Spleen (tissue), 11 donors: Measurements from ENCODE around the gene BAZ1A. TPM values are rescaled to one million over a fixed set of nuclear protein-coding genes. Genes with fewer than 3 reads are reported as not detected.

Experiments
- DNase-seq: peaks from one replicate; pipeline ENCODE4 v3.0.0-alpha.2; 2020
- H3K27ac ChIP-seq, 8 donors: fragments of 200-600 bp; sonication (generic) in 7 of 8; 1 replicate in 4 of 8; 2 replicates in 4 of 8; pipeline versions ENCODE4 v1.5.0 to v1.8.0; 2016 to 2021; ENCODE audit warnings: inconsistent platforms in 4 of 8, mild to moderate bottlenecking in 4 of 8, moderate library complexity in 1 of 8
- H3K27me3 ChIP-seq, 7 donors: fragments of 200-600 bp; sonication (generic) in 6 of 7; replicated peaks in 1 of 7; 1 replicate in 4 of 7; 2 replicates in 3 of 7; pipeline versions ENCODE4 v1.5.0 to v1.8.0; 2016 to 2021; ENCODE audit warnings: inconsistent platforms in 3 of 7, mild to moderate bottlenecking in 1 of 7
- H3K36me3 ChIP-seq, 6 donors: fragments of 200-600 bp; sonication (generic) in 5 of 6; 1 replicate in 4 of 6; 2 replicates in 2 of 6; pipeline versions ENCODE4 v1.5.0 to v1.8.0; 2016 to 2021; ENCODE audit warnings: inconsistent platforms in 2 of 6
- H3K4me1 ChIP-seq, 6 donors: fragments of 200-600 bp; sonication (generic) in 5 of 6; 1 replicate in 3 of 6; 2 replicates in 3 of 6; pipeline versions ENCODE4 v1.5.0 to v1.8.0; 2016 to 2021; ENCODE audit warnings: inconsistent platforms in 3 of 6
- H3K4me3 ChIP-seq, 8 donors: fragments of 200-600 bp; sonication (generic) in 7 of 8; 1 replicate in 4 of 8; 2 replicates in 4 of 8; pipeline versions ENCODE4 v1.5.0 to v1.8.0; 2016 to 2021; ENCODE audit warnings: inconsistent platforms in 4 of 8, mild to moderate bottlenecking in 4 of 8, moderate library complexity in 2 of 8
- H3K9me3 ChIP-seq, 8 donors: fragments of 200-600 bp; sonication (generic) in 7 of 8; 1 replicate in 4 of 8; 2 replicates in 4 of 8; pipeline versions ENCODE4 v1.5.0 to v1.8.0; 2016 to 2021; ENCODE audit warnings: inconsistent platforms in 4 of 8
- POLR2A ChIP-seq, 3 donors: fragments of 450-650 bp; IDR thresholded peaks; one replicate each; pipeline ENCODE4 v1.5.1; 2017; ENCODE audit warnings: antibody characterized with exemption in 3 of 3, mild to moderate bottlenecking in 1 of 3
- POLR2AphosphoS5 ChIP-seq, 3 donors: sonication (generic); formaldehyde crosslinking; IDR thresholded peaks; one replicate each; pipeline ENCODE4 v1.5.1; 2017; ENCODE audit warnings: antibody characterized with exemption in 3 of 3
- WGBS, 5 donors: extraction: QIAGEN DNeasy Blood & Tissue Kit in 3 of 5; methylation state at CpG; one replicate each; pipeline versions ENCODE4 v1.1.5 to v1.1.7; 2013 to 2018; 5-methylcytosine and 5-hydroxymethylcytosine counted together
- intact Hi-C: fragments of 100-400 bp; cut with DNase I; formaldehyde crosslinking; loops from one replicate; pipeline ENCODE4 v1.15.0; 2023; ENCODE audit warnings: low total_unique reads
- polyA plus RNA-seq, 3 donors: library from polyadenylated mRNA; stranded (reverse); fragments of 200-250 nt; gene quantifications; one replicate each; pipeline ENCODE4 v1.2.1, GENCODE V29; 2013
- total RNA-seq, 7 donors: library from RNA; depleted of rRNA in 3 of 7; stranded (reverse); fragments of >200 nt in 3 of 7; fragmentation: NEBNext Ultra II Directional in 4 of 7; extraction: Animal tissue kit (Norgen Biotek cat#: 25700) in 4 of 7; gene quantifications; one replicate each; pipeline versions ENCODE4 v1.1.0 to v1.2.1, GENCODE V29; 2016 to 2021
- TF ChIP-seq, protein P1 (sequence below), 11 experiments: fragments of 200-600 bp in 7 of 11; fragments of 450-650 bp in 4 of 11; sonication (generic) in 4 of 11; IDR thresholded peaks in 8 of 11; conservative IDR thresholded peaks in 3 of 11; 1 replicate in 7 of 11; 2 replicates in 4 of 11; pipeline versions ENCODE4 v1.4.0 to v1.8.0; 2016 to 2021; ENCODE audit warnings: antibody characterized with exemption in 11 of 11, inconsistent platforms in 4 of 11, mild to moderate bottlenecking in 1 of 11
- donor health status: healthy with polysubstance abuse.
- donor health status: DM: no; HTN: no; CAD: no; lungs with moderate emphysema.
- donor health status: DM: no; HTN: no; CAD: no.
- donor health status: Bipolar disorder and iron deficiency.
- donor health status: healthy.
- donor health status: DM: no; HTN: no; CAD: no.
- donor health status: DM: yes; HTN: yes; CAD: no.

The BAZ1A gene
- total and polyA plus RNA-seq, 10 donors: 22.3 to 126 (median 64.5) TPM

DNA sequence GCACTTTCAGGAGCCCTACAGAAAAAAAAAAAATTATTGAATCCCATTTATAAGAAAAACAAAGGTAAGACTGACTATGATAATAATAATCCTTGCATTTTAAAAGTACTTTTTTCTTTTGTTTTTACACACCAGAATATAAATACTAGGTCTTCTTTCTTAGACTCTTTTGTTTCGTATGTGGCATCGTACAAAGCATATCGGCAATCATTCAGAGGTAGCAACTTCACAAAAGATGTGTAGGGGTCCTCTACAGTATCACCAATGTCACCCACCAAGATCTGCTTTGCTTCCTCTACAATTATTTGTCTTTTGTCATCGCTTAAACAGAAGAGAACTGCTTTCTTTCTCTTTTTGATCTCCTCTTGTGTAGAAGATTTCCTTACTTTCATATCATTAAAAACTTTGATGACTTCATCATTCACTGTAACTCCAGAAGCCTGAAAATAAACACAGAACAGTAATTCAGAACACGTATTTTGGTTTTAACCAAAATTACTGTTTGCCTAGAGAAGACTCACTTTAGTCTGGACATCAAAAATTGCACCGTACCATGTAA, 162.0 kb downstream of the BAZ1A start:
- intact Hi-C loops: no loop called here
- 62 to 73% (median 71%) methylated on average over 6 of the region's 6 CpGs for WGBS, 5 donors
- no peaks in the 10 kb centered on the region for H3K9me3 ChIP-seq
- H3K4me3 ChIP-seq: peak overlapping the region in 7 of 8 donors; percentile 74 to 90 (median 82)
- no peak for DNase-seq
- H3K4me1 ChIP-seq: peaks cover 13 to 59% (median 38%) of the 10 kb centered on the region in 6 donors
- H3K36me3 ChIP-seq: peaks cover 0 to 14% (median 4%) of the 10 kb centered on the region in 6 donors
- H3K27me3 ChIP-seq: no peaks in the 10 kb centered on the region
- TF ChIP-seq POLR2A (IDR thresholded peaks at IDR 0.05) (no peak), POLR2AphosphoS5 (IDR thresholded peaks at IDR 0.05) (no peak)
- TF ChIP-seq, protein P1, sequence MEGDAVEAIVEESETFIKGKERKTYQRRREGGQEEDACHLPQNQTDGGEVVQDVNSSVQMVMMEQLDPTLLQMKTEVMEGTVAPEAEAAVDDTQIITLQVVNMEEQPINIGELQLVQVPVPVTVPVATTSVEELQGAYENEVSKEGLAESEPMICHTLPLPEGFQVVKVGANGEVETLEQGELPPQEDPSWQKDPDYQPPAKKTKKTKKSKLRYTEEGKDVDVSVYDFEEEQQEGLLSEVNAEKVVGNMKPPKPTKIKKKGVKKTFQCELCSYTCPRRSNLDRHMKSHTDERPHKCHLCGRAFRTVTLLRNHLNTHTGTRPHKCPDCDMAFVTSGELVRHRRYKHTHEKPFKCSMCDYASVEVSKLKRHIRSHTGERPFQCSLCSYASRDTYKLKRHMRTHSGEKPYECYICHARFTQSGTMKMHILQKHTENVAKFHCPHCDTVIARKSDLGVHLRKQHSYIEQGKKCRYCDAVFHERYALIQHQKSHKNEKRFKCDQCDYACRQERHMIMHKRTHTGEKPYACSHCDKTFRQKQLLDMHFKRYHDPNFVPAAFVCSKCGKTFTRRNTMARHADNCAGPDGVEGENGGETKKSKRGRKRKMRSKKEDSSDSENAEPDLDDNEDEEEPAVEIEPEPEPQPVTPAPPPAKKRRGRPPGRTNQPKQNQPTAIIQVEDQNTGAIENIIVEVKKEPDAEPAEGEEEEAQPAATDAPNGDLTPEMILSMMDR (IDR thresholded peaks at IDR 0.05 in 8 of 11, conservative IDR thresholded peaks at IDR 0.05 in 3 of 11): no peak
- H3K27ac ChIP-seq: peak overlapping the region in 7 of 8 donors; percentile 87 to 94 (median 92)

DNA sequence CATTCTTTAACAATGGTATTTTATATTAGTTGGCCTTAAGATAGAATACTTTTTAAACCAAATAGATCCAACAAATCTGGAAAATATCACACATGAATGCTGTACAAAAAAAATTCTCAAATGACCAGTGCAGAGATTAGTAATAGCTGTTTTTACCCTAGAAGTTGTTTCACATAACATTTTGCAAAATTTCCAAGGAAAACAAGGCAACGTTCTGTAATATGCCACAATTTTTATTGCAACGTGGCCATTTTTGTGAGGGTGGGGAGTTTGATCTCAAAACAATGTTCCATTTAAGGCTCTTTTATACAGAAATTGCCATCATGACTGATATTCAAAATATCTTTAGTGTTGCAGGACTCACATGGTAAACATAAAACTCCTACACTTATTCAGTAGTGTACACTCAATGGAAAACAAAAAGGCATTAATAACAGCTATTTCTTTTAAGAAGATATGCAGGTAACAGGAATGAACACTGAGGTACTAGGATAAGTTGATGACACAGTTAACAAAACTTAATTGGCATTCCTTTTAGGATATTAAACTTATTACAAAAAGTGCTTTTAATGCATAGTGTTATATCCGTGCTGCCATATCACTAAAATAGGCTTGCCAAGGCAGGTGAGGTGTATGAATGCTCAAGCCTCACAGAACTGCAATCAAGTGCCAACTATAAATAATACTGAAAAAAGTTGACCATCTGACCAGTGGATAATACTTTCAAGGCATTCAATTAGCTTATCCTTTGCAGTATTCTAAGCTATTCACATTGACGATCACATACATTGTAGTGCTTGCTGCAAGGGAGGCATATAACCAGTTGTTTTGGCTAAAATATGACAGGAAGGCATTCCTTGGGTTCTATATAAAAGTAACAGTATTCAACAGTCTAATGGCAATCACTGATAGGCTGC, 163.1 kb downstream of the BAZ1A start:
- peaks cover 0 to 14% (median 4%) of the 10 kb centered on the region in 6 donors for H3K36me3 ChIP-seq
- peaks cover 13 to 59% (median 38%) of the 10 kb centered on the region in 6 donors for H3K4me1 ChIP-seq
- H3K27ac ChIP-seq: peak overlapping the region in 1 of 8 donors; percentile 2
- H3K4me3 ChIP-seq: no peak overlapping the region
- no peaks in the 10 kb centered on the region for H3K9me3 ChIP-seq
- intact Hi-C loops: no loop called here
- TF ChIP-seq, protein P1 (IDR thresholded peaks at IDR 0.05 in 8 of 11, conservative IDR thresholded peaks at IDR 0.05 in 3 of 11): no peak
- TF ChIP-seq POLR2AphosphoS5 (IDR thresholded peaks at IDR 0.05) (no peak), POLR2A (IDR thresholded peaks at IDR 0.05) (no peak)
- no peaks in the 10 kb centered on the region for H3K27me3 ChIP-seq
- WGBS, 5 donors: 82 to 87% (median 86%) methylated on average over 4 of the region's 4 CpGs
- no peak for DNase-seq

DNA sequence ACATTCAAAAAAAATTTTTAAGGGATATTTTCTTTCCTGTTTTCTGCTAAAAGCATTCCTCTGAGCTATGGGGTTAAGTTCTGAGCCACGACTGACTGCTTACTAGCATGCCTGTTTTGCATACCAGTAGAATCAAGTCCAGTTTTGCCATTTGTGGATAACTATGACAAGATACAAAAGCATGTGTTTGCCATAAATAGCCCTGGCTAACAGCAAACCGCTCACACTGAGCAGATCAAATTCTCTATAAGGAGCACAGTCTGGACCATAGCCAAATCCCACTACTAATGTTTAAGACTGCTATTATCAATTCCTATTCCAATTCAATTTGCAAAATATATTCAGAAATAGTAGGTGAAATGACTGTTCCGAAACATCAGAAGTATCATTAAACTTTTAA, 164.0 kb downstream of the BAZ1A start:
- no peak for DNase-seq
- H3K4me3 ChIP-seq: no peak overlapping the region
- H3K27ac ChIP-seq: peak overlapping the region in 2 of 8 donors; percentile 1 to 3
- TF ChIP-seq, protein P1 (IDR thresholded peaks at IDR 0.05 in 8 of 11, conservative IDR thresholded peaks at IDR 0.05 in 3 of 11): no peak
- no peak for TF ChIP-seq POLR2A (IDR thresholded peaks at IDR 0.05)
- peaks cover 13 to 59% (median 38%) of the 10 kb centered on the region in 6 donors for H3K4me1 ChIP-seq
- H3K9me3 ChIP-seq: no peaks in the 10 kb centered on the region
- 68 to 81% (median 72%) methylated on average over 3 of the region's 3 CpGs for WGBS, 5 donors
- intact Hi-C loops: no loop called here
- H3K36me3 ChIP-seq: peaks cover 0 to 14% (median 4%) of the 10 kb centered on the region in 6 donors
- no peaks in the 10 kb centered on the region for H3K27me3 ChIP-seq

DNA sequence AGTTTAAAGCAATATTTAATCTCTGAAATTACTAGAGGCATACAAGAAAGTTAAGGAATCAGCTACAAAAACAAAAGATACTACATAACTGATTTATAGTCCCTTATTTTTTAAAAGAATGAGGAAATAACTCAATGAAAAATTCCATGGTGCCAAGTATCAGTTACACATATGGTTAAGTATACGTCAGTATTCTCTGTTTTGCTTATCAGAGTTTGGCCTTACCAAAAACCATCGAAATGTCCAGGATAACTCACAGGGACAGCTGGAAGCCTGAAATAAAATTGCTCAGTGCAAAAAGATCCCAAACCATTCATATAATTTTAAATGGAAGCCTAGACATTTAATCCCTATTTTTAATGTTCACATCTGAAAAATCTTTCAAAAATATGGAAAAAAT, 164.4 kb downstream of the BAZ1A start:
- WGBS, 5 donors: 72 to 92% (median 88%) methylated on average over 2 of the region's 2 CpGs
- Histone ChIP-seq H3K27me3 (no peaks in the 10 kb centered on the region), H3K27ac (no peak overlapping the region), H3K9me3 (no peaks in the 10 kb centered on the region), H3K36me3 (peaks cover 0 to 14% (median 4%) of the 10 kb centered on the region in 6 donors), H3K4me3 (no peak overlapping the region), H3K4me1 (peaks cover 13 to 57% (median 38%) of the 10 kb centered on the region in 6 donors)
- intact Hi-C loops: no loop called here
- DNase-seq: no peak
- TF ChIP-seq, protein P1 (IDR thresholded peaks at IDR 0.05 in 8 of 11, conservative IDR thresholded peaks at IDR 0.05 in 3 of 11): no peak
- TF ChIP-seq POLR2AphosphoS5 (IDR thresholded peaks at IDR 0.05) (no peak), POLR2A (IDR thresholded peaks at IDR 0.05) (no peak)
